ES-I3 (cell line): ENCODE data around the gene MGAT4D.
"Not testable (repeated sequence)": the region's sequence is repeated elsewhere in the genome, so short reads cannot be mapped to it uniquely, and the experiment has no call there.

Experiments used
- H3K36me3 ChIP-seq: 2 replicates; pipeline ENCODE4 v1.6.1; 2013; ENCODE audit warnings: mild to moderate bottlenecking, low read length, control low read depth, moderate library complexity; ENCODE audit not compliant: insufficient read depth
- H3K4me1 ChIP-seq: 2 replicates; pipeline ENCODE4 v1.6.1; 2013; ENCODE audit warnings: mild to moderate bottlenecking, control low read depth, low read length; ENCODE audit not compliant: insufficient read depth
- H3K9ac ChIP-seq: 2 replicates; pipeline ENCODE4 v1.6.1; 2013; ENCODE audit warnings: low read depth, mild to moderate bottlenecking, low read length, moderate library complexity
- H3K9me3 ChIP-seq: 2 replicates; pipeline ENCODE4 v1.6.1; 2013; ENCODE audit warnings: mild to moderate bottlenecking, low read length, moderate library complexity; ENCODE audit not compliant: control insufficient read depth, insufficient read depth

The MGAT4D gene

DNA sequence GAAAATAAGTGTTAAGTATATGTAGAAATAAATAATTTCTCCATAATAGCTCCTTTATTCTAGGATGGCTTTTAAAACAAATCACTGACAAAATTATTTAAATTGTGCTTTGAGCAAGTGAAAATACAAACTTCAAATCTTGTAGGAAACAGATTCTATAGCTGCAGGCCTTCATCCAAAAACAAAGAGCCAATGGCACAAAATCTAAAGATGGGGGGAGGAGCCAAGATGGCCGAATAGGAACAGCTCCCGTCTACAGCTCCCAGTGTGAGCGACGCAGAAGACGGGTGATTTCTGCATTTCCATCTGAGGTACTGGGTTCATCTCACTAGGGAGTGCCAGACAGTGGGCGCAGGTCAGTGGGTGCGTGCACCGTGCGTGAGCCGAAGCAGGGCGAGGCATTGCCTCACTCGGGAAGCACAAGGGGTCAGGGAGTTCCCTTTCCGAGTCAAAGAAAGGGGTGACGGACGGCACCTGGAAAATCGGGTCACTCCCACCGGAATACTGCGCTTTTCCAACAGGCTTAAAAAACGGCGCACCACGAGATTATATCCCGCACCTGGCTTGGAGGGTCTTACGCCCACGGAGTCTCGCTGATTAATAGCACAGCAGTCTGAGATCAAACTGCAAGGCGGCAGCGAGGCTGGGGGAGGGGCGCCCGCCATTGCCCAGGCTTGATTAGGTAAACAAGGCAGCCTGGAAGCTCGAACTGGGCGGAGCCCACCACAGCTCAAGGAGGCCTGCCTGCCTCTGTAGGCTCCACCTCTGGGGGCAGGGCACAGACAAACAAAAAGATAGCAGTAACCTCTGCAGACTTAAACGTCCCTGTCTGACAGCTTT lies 84.7 kb downstream of the MGAT4D start:
- not testable (repeated sequence) for H3K36me3 ChIP-seq, H3K9ac ChIP-seq, H3K9me3 ChIP-seq, H3K4me1 ChIP-seq

DNA sequence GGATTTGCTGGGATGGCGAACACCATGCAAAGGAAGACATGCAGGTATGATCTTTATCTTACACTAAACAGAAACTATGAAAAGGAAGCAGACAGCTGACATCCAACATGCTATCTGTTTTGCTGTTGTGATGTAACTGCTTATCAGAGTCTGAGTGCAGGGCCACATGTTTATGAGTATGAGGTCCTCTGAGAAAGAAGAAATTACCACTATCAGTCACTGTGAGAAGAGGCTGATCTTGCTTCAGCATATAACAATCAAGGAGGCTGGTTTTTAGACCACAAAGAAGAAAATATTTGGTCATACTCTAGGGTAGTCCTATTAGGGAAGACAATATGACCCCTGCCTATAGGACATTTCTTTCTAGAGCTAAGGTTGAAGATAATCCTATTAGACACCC lies 89.1 kb downstream of the MGAT4D start:
- no peaks in the 10 kb centered on the region for H3K9me3 ChIP-seq
- H3K9ac ChIP-seq, result no peak overlapping the region
- no peaks in the 10 kb centered on the region for H3K4me1 ChIP-seq
- no peaks in the 10 kb centered on the region; the same call in 1 of the 2 replicates for H3K36me3 ChIP-seq

DNA sequence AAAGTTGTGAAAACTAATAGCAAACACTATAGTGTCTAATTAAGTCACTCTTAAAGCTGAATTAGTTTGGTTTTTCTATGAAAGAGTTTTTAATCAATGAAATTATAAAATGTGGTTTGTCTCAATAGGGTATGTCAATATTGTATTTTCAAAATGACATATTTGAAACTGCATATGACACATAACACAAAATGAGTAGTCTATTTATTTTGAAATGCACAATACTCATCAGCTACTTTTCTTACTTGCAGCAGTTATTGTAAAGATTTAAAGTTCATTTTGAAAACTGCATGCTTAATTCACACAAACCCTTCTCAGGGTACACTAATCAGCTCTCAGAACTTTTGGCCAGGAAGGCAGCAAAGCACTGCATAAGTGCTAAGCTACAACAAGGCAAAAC lies 91.8 kb downstream of the MGAT4D start:
- no peaks in the 10 kb centered on the region; the same call in 1 of the 2 replicates for H3K36me3 ChIP-seq
- no peak overlapping the region for H3K9ac ChIP-seq
- no peaks in the 10 kb centered on the region for H3K4me1 ChIP-seq
- no peaks in the 10 kb centered on the region for H3K9me3 ChIP-seq

DNA sequence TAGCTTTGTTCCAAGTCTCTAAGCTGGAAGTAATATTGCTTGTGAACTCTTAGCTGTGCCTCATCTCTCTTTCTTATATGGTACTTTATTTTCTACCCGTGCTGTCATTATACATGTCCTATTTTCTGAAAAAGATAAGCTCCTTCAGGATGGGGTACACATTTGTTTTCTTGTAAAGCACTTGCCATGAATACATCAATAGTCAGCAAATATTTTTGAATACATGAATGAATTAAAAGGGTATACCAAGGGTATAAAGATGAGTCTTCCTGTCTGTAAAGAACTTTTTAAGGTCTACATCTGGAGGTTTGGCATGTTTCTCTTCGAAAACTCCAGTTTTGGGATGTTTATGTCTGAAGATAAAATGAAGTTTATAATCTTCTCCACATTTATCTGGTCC lies 98.0 kb downstream of the MGAT4D start:
- Histone ChIP-seq H3K4me1 (no peaks in the 10 kb centered on the region), H3K9me3 (no peaks in the 10 kb centered on the region), H3K9ac (no peak overlapping the region), H3K36me3 (no peaks in the 10 kb centered on the region)

DNA sequence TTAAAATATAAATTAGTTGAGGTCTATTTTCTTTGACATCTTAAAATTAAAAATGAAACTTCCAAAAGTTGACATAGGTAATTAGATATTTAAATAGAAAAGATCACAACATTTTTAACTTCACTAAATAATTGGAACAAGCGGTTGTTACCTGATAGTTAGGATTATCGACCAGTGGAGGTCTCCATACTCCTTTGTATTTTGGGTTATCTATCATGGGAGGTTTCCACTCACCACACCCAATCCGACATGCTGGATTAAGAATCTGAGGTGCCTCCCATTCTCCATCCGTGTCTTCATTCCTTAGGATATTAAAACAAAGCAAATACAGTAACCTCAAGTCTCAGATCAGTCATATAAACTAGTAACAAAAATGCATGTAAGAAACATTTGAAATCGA lies 102.4 kb downstream of the MGAT4D start:
- H3K4me1 ChIP-seq, result no peaks in the 10 kb centered on the region
- no peak overlapping the region for H3K9ac ChIP-seq
- H3K9me3 ChIP-seq, result no peaks in the 10 kb centered on the region

More for the DNA sequence above, 102.4 kb downstream of the MGAT4D start:
- no peaks in the 10 kb centered on the region for H3K36me3 ChIP-seq
